GM21447 (cell line): Measurements from ENCODE around the gene IL17RA.
"Not testable (repeated sequence)": the region's sequence is repeated elsewhere in the genome, so short reads cannot be mapped to it uniquely, and the experiment has no call there.

ENCODE experiments used
- ATAC-seq: cut with Tn5 transposase; IDR thresholded peaks from one replicate; pipeline ENCODE4 v1.9.1; 2021; ENCODE audit not compliant: unreplicated experiment

The IL17RA gene

GRCh38 chr22:17120281-17120680 lies 35.5 kb downstream of the IL17RA start:
- no peak for ATAC-seq

- no peak for ATAC-seq
These were observed 36.0 kb downstream of the IL17RA start for GRCh38 chr22:17120711-17121232.

DNA sequence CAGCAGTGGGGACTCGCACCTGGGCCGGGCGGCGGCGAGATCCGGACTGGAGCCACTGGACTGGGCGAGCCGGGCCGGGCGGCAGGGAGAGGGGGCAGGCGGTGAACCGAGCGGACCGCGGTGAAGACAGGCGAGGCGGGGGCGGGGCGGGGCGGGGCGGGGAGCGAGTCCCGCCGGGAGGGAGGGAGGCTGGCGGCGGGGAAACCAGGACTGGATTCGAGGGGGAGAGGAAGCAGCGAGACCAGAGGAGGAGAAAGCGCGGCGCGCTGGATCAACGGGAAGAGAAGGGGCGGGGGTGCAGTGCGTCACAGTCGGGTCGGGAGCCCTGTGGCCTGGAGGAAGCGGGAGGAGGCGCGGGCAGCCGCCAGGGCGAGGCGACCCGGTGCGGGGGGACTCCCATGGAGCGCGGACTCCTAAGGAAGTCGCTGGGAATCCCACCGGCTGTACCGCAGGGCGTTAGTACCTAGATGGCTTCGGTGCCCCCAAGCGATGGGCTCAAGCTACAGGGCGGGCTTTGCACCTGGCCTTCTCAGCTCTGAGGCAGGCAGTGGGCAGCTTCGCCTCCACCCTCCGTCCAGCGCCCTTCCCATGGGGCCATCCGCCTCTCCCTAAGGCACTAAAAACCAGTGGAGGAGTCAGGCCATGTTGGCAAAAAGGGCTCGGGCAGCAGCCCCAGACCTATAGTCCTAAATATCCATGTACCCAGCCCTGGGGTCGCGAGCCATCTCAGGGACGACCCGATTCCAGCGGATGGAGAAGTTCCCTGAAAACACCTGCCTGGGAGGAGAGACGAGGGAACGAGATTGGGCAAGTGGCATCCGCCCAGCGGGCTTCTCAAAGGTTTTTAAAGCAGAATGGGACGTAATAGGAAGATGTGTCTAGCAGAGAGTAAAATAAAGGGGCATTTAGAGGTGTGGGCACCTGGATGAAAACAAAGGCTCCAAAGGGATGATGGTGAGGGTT lies 36.7 kb downstream of the IL17RA start, which contains the start of gene TMEM121B:
Gene TMEM121B, minus strand, starts transcription at position 128 of the 963 bp plus-strand sequence. CDS start 233 bp downstream, outside the sequence.
- no peak for ATAC-seq

DNA sequence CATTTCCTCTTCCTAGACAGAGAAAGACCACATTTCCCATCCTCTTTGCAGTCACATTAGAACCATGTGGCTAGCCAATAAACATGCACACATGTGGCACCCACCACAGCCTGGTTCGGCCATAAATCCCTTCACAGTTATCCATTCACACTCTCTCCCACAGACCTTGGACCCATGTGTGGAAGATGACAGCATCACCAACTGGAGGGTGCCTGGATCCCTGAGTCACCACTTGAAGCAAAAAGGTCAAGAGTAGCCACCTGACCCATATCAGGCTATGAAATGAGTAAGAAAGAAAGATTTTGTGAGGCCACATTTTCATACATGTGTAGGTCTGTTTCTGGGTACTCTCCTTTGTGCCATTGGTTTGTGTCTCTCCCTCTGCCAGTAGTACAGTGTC lies 45.4 kb downstream of the IL17RA start:
- no peak for ATAC-seq

GRCh38 chr22:17131686-17132085 lies 46.9 kb downstream of the IL17RA start:
- ATAC-seq: no peak

- no peak for ATAC-seq
These were observed 47.3 kb downstream of the IL17RA start for GRCh38 chr22:17132112-17132511.

DNA sequence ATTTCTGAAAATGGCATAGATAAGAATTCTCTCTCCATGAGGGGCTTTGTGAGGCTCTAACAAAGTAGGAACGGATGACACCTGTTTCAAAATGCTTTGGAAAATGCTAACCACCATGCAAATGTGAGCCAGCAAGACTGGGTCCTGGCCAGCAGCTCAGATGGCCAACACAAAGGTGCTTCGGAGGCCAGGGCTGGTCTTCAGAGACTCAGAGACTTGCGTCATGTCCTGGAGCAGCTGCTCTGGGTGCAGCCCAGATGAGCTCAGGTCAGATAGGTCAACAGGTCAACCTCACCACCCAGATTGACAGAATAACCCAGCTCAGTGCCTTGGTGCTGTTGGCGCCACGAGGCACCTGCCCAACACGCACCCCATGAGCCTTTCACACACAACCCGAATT lies 48.3 kb downstream of the IL17RA start:
- no peak for ATAC-seq

DNA sequence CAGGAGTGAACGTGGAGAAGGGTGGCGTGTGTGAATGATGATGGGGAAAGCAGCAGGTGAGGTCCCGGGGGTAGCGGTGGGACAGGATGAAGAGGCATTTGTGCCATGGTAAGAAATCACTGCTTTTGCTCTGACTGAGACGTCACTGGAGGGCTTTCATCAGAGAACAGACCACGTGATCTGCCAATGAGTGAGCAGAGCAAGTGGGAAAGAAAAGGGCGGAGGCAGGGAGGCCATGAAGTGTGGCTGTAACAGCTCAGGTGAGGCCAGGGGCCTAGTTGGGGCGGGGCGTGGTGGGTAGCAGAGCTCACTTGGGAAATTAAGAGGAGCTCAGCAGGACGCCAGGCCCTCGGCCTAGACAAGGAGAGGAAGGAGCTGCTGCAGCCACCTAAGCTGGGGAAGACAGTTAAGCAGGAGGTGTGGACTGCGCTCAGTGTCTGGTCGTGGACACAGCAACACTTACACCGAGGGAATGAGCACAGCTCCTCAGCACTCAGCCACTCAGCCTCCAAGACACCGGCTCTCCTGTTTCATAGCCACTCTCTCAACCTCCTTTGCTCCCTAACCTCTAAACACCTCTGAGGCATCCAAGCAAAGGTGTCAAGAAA lies 50.5 kb downstream of the IL17RA start:
- ATAC-seq: no peak

DNA sequence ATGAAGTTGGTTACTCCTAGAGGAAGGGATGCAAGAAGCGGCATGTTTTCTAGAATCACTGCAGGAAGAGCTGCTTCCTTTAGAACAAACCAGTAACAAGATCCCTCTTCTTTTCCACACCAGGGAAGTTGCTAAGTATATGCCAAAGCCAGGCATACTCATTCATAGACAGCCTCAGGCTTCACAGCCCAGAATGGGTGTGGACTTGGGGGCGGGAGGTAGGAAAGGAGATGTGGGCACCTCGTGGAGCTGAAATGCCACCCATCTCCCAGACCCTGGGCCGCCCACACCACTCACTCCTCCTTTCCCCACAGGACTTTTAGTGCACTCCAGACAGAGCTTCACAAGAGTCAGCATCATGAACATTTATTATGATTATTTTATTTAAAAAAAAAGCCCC lies 52.4 kb downstream of the IL17RA start:
- no peak for ATAC-seq

- ATAC-seq: no peak
These were observed 53.1 kb downstream of the IL17RA start for GRCh38 chr22:17137861-17138425.

- ATAC-seq: no peak
These were observed 53.7 kb downstream of the IL17RA start for GRCh38 chr22:17138513-17138912.

DNA sequence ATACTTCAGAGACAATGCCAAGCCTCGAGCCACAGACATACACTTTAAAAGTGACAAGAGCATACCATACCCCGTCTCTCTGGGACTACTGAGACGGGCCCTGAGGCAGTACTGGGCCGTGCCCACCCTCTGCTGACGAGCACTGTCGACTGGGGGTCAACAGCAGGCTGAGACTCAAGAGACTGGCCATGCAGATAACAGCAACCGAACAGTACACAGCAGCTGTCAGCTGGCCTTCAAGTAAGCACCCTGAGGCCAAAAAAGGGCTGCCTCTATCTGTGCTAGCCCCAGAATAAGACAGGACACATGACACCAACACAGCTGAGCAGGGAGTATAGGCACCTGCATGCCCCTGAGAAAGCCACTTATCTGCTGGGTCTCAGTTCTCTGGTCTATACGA lies 55.2 kb downstream of the IL17RA start:
- no peak for ATAC-seq

GRCh38 chr22:17140826-17141766 lies 56.3 kb downstream of the IL17RA start:
- ATAC-seq: no peak

DNA sequence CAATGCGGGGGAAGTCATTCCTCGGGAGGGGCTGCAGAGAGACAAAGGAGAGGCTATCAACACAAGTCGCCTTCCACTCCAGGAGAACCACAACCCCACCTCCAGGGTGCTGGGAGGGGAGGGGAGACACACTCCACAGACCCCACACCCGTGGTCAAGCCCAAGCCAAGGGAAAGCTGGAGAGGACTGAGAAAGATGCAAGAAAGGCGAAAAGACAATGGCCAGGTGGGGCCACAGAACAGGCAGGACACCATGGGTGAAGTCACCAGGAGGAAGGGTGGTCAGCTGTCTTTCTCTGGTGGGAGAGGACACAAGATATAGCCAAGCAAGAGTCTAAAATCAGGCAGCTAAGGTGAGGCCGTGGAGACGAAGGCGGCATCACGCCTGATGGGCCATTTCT lies 58.3 kb downstream of the IL17RA start:
- ATAC-seq: no peak

- ATAC-seq: no peak
These were observed 59.0 kb downstream of the IL17RA start for GRCh38 chr22:17143826-17144225.

DNA sequence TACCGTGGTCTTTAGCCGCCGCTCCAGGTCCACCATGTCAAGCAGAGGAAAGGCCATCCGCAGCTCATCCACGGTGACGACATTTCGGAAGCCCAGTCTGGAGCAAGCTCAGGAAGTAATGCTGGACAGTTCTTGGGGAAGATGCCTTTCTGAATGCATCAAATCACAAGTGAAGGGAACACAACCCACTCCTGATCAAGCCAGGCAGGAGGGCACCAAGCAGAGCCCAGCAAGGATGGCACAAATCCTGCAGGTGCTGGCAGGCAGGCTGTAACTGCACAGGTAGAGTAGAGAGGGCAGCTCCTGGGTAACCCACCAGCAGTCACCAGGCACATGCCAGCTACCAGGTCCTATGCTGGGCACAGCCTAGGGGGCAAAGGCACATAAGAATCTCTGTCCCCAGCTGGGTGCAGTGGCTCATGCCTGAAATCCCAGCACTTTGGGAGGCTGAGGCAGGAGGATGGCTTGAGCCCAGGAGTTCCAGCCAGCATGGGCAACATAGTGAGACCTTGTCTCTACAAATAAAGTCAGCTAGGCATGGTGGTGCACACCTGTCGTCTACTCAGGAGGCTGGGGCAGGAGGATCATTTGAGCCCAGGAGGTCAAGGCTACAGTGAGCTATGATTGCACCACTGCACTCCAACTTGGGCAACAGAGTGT lies 60.4 kb downstream of the IL17RA start:
- ATAC-seq: no peak

- ATAC-seq: not testable (repeated sequence)
These were observed 62.7 kb downstream of the IL17RA start for GRCh38 chr22:17147458-17147857.

DNA sequence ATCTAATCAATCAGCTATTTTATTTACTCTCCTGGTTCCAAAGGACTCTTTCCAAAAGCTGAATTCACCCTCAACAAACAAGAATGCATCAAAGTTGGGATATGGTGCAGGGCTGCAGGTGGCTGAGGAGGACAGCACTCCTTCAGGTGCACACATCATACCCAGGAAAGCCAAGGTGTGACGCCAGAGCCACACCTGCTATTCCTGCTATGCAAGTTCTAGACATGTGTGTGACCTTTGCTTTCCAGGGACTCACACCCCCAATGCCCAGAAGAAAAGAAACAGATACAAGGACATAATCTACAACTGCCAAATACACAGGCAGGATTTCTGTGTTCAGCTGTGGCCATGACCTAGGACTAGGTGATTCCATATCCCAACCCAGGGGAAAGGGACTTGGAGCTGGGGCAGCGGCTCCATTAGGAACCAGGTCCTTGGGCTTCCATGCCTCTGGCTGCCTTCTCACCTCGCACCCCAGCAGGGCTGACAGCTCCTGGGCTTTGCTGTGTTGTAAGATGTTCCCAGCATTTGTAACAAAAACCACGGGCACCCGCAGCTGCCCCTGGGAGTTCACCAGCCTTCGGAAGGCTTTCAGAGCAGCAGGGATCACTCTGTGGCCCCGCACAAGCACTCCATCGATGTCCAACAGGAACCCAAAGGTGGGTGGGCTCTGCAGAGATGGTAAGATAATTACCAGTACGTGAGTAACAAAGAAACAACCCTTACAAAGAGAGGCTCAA lies 64.4 kb downstream of the IL17RA start:
- ATAC-seq: no peak

GRCh38 chr22:17152340-17152739 lies 67.5 kb downstream of the IL17RA start:
- ATAC-seq: no peak
